ENCODE data around the gene CAD. TPM values are rescaled to one million over a fixed set of nuclear protein-coding genes. Genes with fewer than 3 reads are reported as not detected.

CAD gene
- total RNA-seq, 1 donor from 2014 or later, result 25.0 TPM

DNA sequence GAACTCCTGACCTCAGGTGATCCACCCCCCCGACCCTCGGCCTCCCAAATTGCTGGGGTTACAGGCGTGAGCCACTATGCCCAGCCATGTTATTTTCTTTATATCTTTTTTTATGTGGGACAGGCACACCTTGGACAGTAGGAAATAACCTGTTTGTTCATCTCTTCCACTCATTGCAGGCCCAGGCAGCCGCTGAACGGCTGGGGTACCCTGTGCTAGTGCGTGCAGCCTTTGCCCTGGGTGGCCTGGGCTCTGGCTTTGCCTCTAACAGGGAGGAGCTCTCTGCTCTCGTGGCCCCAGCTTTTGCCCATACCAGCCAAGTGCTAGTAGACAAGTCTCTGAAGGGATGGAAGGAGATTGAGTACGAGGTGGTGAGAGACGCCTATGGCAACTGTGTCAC, 8.4 kb downstream of the CAD start:
- no peak for TF ChIP-seq POLR2AphosphoS5 (IDR thresholded peaks at IDR 0.05; ENCODE audit: insufficient read depth in 1 of 2, low read depth in 1 of 2)
- TF ChIP-seq POLR2A (IDR thresholded peaks at IDR 0.05), result no peak
- TF ChIP-seq, protein P1, sequence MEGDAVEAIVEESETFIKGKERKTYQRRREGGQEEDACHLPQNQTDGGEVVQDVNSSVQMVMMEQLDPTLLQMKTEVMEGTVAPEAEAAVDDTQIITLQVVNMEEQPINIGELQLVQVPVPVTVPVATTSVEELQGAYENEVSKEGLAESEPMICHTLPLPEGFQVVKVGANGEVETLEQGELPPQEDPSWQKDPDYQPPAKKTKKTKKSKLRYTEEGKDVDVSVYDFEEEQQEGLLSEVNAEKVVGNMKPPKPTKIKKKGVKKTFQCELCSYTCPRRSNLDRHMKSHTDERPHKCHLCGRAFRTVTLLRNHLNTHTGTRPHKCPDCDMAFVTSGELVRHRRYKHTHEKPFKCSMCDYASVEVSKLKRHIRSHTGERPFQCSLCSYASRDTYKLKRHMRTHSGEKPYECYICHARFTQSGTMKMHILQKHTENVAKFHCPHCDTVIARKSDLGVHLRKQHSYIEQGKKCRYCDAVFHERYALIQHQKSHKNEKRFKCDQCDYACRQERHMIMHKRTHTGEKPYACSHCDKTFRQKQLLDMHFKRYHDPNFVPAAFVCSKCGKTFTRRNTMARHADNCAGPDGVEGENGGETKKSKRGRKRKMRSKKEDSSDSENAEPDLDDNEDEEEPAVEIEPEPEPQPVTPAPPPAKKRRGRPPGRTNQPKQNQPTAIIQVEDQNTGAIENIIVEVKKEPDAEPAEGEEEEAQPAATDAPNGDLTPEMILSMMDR (IDR thresholded peaks at IDR 0.05), result no peak
- Histone ChIP-seq H3K9me3 (no peaks in the 10 kb centered on the region), H3K4me1 (no peaks in the 10 kb centered on the region), H3K27me3 (no peaks in the 10 kb centered on the region), H3K27ac (no peak overlapping the region), H3K36me3 (peaks cover 0 to 73% of the 10 kb centered on the region in 2 donors), H3K4me3 (no peak overlapping the region)
- intact Hi-C loops (cut with DNase I), result no loop called here
- DNase-seq (ENCODE audit: extremely low spot score in 2 of 2), result no peak

DNA sequence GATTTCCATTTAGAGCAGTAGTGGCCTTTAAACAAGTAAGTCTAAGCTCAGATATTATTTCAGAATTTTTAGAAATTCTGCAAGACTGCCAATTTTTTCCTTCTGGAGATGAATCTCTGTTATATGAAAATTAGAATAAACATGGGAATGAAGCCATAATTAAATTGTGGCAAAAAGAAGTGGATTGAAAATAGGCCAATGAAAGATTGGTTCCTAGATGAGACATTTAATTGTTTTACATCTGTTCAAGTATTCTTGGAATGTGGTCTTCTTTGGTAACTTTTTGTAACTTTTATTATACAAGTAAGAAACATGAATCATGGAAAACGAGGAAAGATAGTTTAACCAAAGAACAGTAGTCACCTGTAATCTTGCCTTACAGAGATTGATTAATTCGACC, 10.3 kb downstream of the CAD start:
- no peak for DNase-seq (ENCODE audit: extremely low spot score in 2 of 2)
- H3K4me1 ChIP-seq, result no peaks in the 10 kb centered on the region
- peaks cover 0 to 75% of the 10 kb centered on the region in 2 donors for H3K36me3 ChIP-seq
- intact Hi-C loops (cut with DNase I), result no loop called here
- no peak overlapping the region for H3K27ac ChIP-seq
- TF ChIP-seq, protein P1 (IDR thresholded peaks at IDR 0.05), result no peak
- no peak for TF ChIP-seq POLR2A (IDR thresholded peaks at IDR 0.05)
- no peak overlapping the region for H3K4me3 ChIP-seq
- no peaks in the 10 kb centered on the region for H3K27me3 ChIP-seq
- no peaks in the 10 kb centered on the region for H3K9me3 ChIP-seq

DNA sequence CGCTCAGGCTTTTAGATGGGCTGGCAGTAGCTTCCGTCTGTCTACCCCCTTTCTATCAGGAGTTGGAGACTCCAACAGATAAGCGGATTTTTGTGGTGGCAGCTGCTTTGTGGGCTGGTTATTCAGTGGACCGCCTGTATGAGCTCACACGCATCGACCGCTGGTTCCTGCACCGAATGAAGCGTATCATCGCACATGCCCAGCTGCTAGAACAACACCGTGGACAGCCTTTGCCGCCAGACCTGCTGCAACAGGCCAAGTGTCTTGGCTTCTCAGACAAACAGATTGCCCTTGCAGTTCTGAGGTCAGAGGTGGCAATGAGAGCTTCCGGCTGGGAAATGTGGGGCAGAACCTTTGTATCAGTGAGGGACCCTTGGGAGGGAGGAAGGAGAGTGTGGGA, 14.8 kb downstream of the CAD start:
- Histone ChIP-seq H3K27me3 (no peaks in the 10 kb centered on the region), H3K9me3 (no peaks in the 10 kb centered on the region), H3K27ac (no peak overlapping the region), H3K4me1 (no peaks in the 10 kb centered on the region), H3K36me3 (peaks cover 0 to 77% of the 10 kb centered on the region in 2 donors), H3K4me3 (no peak overlapping the region)
- intact Hi-C loops (cut with DNase I), result no loop called here
- TF ChIP-seq, protein P1 (IDR thresholded peaks at IDR 0.05), result no peak
- TF ChIP-seq POLR2A (IDR thresholded peaks at IDR 0.05) (no peak), POLR2AphosphoS5 (IDR thresholded peaks at IDR 0.05; ENCODE audit: insufficient read depth in 1 of 2, low read depth in 1 of 2) (no peak)
- DNase-seq (ENCODE audit: extremely low spot score in 2 of 2), result no peak

DNA sequence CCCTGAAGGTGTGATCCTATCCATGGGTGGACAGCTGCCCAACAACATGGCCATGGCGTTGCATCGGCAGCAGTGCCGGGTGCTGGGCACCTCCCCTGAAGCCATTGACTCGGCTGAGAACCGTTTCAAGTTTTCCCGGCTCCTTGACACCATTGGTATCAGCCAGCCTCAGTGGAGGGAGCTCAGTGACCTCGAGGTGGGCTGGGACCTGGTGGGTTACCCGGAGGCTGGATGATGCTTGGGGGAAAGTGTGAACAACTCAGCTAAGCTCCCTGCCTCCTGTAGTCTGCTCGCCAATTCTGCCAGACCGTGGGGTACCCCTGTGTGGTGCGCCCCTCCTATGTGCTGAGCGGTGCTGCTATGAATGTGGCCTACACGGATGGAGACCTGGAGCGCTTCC, 16.2 kb downstream of the CAD start:
- H3K27me3 ChIP-seq, result no peaks in the 10 kb centered on the region
- H3K4me3 ChIP-seq, result no peak overlapping the region
- peaks cover 0 to 81% of the 10 kb centered on the region in 2 donors for H3K36me3 ChIP-seq
- no peaks in the 10 kb centered on the region for H3K4me1 ChIP-seq
- no peak for DNase-seq (ENCODE audit: extremely low spot score in 2 of 2)
- intact Hi-C loops (cut with DNase I), result no loop called here
- H3K9me3 ChIP-seq, result no peaks in the 10 kb centered on the region
- no peak overlapping the region for H3K27ac ChIP-seq
- TF ChIP-seq POLR2A (IDR thresholded peaks at IDR 0.05) (no peak), POLR2AphosphoS5 (IDR thresholded peaks at IDR 0.05; ENCODE audit: insufficient read depth in 1 of 2, low read depth in 1 of 2) (no peak)
- TF ChIP-seq, protein P1 (IDR thresholded peaks at IDR 0.05), result no peak

DNA sequence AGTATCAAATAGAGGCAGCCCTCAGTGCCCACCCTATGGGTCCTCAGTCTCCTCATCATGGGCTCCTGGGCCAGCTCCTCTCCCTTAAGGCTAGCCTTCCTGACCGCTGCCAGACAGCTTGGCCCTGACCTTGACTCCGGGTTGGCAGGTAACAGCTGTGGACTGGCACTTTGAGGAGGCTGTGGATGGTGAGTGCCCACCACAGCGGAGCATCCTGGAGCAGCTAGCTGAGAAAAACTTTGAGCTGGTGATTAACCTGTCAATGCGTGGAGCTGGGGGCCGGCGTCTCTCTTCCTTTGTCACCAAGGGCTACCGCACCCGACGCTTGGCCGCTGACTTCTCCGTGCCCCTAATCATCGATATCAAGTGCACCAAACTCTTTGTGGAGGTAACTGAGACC, 19.0 kb downstream of the CAD start:
- Histone ChIP-seq H3K4me3 (no peak overlapping the region), H3K27ac (no peak overlapping the region), H3K4me1 (no peaks in the 10 kb centered on the region), H3K27me3 (no peaks in the 10 kb centered on the region), H3K36me3 (peaks cover 0 to 87% of the 10 kb centered on the region in 2 donors), H3K9me3 (no peaks in the 10 kb centered on the region)
- intact Hi-C loops (cut with DNase I), result no loop called here
- no peak for DNase-seq (ENCODE audit: extremely low spot score in 2 of 2)
- TF ChIP-seq POLR2AphosphoS5 (IDR thresholded peaks at IDR 0.05; ENCODE audit: insufficient read depth in 1 of 2, low read depth in 1 of 2), result no peak
- no peak for TF ChIP-seq POLR2A (IDR thresholded peaks at IDR 0.05)
- TF ChIP-seq, protein P1 (IDR thresholded peaks at IDR 0.05), result no peak
